Adipose tissue (tissue), 3 donors: Measurements from ENCODE around the gene ELF1. TPM values are rescaled to one million over a fixed set of nuclear protein-coding genes. Genes with fewer than 3 reads are reported as not detected.
"Not testable (repeated sequence)": the region's sequence is repeated elsewhere in the genome, so short reads cannot be mapped to it uniquely, and the experiment has no call there.

ENCODE experiments used
- H3K27ac ChIP-seq: one replicate; pipeline ENCODE4 v1.5.1; 2013; ENCODE audit warnings: low read depth, low read length
- WGBS, 3 donors: extraction: QIAGEN DNeasy Blood & Tissue Kit; methylation state at CpG; one replicate each; pipeline ENCODE4 v1.1.7; 2013; 5-methylcytosine and 5-hydroxymethylcytosine counted together
- polyA plus RNA-seq, 3 donors: library from polyadenylated mRNA; stranded (reverse); fragments of 200-250 nt; gene quantifications; one replicate each; pipeline ENCODE4 v1.2.3, GENCODE V29; 2013
- donor health status: healthy with polysubstance abuse.
- donor health status: Bipolar disorder and iron deficiency.
- donor health status: healthy.

ELF1 gene
- polyA plus RNA-seq, 3 donors, result 26.1 to 36.4 (median 26.8) TPM

DNA sequence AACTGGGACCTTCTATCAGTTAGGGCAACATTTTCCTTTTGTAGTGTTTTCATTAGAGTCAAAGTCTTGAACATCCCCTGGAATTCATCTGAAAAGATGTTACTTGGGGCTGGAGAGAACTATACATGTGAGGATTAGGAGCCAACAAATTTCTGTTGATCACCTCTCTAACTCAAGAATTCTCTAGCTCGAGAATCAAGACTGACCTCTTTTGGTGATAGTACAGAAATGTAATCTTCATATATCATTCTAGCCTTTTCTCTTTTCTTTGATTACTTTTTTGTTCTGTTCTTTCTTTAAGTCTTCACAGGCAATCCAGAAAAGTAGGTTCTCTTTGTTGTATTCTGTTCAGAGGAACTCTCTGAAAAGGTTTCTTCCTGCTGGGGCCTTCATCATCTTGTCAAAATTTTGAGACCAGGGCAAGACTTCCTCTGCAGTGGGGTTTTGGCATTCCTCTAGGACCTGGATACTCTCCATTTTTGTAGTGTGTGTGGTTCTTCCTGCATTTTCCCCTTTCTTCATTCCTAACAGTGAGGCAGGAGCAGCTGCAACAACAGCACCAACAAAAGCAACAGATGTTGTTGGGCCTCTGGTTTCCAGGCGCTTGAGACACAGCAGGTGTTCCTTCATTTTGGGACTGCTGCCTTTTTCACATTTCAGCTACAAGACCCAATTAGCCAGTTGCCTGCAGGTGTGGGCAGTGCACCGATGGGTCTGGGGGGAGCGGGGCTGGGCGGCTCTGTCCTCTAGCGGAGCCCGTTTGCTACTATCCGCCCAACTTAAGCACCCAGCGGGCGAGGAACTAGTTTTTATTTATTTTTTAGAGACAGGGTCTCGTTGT lies 26.2 kb downstream of the ELF1 start:
- H3K27ac ChIP-seq, result no peak overlapping the region
- WGBS, 3 donors, result 58 to 73% (median 70%) methylated on average over 11 of the region's 11 CpGs

GRCh38 chr13:40987606-40988280 lies 31.4 kb downstream of the ELF1 start:
- 76 to 92% (median 90%) methylated on average over 2 of the region's 2 CpGs for WGBS, 3 donors
- H3K27ac ChIP-seq, result no peak overlapping the region

- 20 to 37% (median 33%) methylated on average over 5 of the region's 5 CpGs for whole genome bisulfite sequencing, 3 donors
- no peak overlapping the region for H3K27ac ChIP-seq
Observed at GRCh38 chr13:40986101-40986856, 32.8 kb downstream of the ELF1 start.

- WGBS, 3 donors, result 40 to 51% (median 44%) methylated on average over 5 of the region's 5 CpGs
- H3K27ac ChIP-seq, result no peak overlapping the region
Observed at GRCh38 chr13:40985381-40986100, 33.6 kb downstream of the ELF1 start.

DNA sequence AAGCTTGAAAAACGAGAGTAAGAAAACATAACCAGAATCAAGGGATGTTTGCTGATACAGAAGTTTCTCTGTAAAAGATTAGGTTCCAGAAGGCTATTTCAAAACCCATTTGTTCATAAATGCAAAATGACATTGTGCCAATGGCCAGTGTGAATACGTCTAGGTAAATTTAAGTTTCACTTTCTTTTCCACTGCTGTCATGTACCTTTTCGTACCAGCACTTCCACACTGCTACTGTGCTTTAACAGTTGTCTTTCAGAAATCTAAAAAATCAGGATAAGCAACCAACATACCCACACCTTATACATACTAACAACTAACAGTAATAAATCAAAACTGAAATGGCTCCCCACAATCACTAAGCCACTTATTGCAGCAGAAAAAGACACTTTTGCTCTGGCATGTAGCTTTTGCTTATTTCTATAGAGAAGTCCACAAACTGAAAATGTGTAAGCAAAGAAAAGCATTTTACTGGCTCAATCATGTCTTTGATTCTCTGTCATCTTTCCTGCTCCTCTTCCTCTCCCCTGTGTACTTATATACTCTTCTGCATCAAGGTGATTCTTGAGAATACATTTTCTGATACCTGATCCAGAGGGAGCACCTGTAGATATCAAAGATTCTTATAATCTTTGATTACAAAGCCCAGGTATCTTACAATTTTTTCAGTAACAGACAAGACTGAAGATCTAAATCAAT lies 34.3 kb downstream of the ELF1 start:
- 9 to 14% (median 14%) methylated on average over 3 of the region's 3 CpGs for WGBS, 3 donors
- H3K27ac ChIP-seq, result no peak overlapping the region

DNA sequence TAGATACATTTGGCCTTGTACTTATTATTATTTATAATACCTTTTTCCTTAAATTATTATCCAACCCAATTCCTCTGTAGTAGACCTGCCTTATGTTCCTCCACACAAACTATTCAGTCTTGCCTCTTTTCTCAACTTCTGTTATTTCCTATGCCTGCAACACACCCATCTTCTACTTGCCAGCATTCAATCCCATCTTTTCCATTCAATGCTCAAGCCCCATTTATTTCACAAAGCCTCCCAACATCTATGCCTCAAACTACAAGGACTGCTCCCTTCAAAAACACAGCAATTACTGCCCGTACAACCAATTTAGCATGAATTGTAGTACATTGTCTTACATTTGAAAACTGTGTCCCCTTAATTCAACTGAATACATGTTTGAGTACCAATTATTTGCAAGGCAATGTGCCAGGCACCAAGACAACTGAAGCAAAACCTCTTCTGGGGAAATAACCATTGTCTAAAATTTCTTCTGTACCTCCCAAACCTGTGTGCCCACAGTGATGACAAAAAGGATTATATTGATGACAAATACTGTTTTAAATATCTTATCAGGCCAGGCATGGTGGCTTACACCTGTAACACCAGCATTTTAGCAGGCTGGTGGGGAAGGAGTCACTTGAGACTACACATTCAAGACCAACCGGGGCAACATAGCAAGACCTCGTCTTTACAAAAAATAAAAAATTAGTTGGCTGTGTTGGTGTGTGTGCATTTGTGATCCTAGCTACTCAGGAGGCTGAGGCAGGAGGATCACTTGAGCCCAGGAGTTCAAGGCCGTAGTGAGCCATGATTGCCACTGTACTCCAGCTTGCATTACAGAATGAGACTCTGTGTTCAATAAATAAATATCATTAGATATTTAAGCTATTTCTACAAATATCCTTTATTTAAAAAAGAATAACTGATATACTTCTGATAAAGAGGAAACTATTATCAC lies 35.1 kb downstream of the ELF1 start:
- 67 to 71% (median 69%) methylated on average over 4 of the region's 4 CpGs for WGBS, 3 donors
- H3K27ac ChIP-seq, result no peak overlapping the region

DNA sequence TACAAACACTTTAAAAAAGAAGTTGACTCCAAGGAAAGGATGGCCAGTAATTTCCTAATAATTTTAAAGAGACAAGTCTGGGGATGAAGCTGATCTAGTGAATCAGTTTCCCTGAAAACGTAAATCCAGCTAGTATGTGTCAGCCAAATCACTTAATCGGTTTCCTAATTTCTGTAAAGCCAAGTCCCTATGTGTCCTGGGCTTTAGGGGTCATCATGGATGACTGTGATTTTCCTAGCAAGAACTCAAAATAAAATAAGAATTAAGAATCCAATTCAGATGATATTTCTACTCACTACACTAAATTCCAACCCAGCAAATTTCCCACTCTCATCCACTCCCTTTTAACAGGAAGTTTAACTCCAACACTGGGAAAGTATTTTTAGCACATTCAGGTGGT lies 35.9 kb downstream of the ELF1 start:
- no peak overlapping the region for H3K27ac ChIP-seq
- 4 to 40% (median 19%) methylated on average over 2 of the region's 2 CpGs for WGBS, 3 donors

GRCh38 chr13:40982772-40983171 lies 36.3 kb downstream of the ELF1 start:
- 9 to 11% (median 10%) methylated on average over 3 of the region's 3 CpGs for WGBS, 3 donors
- no peak overlapping the region for H3K27ac ChIP-seq

GRCh38 chr13:40981949-40982348 lies 37.2 kb downstream of the ELF1 start:
- 32 to 43% (median 41%) methylated on average over 4 of the region's 4 CpGs for WGBS, 3 donors
- no peak overlapping the region for H3K27ac ChIP-seq

DNA sequence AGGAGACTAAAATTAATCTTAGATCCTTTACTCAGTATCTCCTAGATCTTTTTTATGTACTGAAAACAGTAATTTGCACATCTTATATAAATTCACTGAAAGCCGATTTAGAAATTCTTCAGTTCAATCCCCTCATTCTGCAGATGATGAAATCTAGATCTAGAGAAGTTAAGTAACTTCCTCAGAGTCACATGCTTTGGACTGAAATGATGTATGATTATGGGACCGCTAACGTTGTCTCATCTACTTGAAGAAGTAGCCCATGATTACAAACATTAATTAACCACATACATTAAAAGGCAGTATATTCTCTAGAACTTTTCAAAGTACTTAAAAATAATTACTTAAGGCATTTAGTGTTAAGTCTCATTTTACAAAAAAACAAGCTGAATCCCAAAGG lies 37.8 kb downstream of the ELF1 start:
- WGBS, 3 donors, result 25 to 54% (median 29%) methylated on average over 3 of the region's 3 CpGs
- no peak overlapping the region for H3K27ac ChIP-seq

DNA sequence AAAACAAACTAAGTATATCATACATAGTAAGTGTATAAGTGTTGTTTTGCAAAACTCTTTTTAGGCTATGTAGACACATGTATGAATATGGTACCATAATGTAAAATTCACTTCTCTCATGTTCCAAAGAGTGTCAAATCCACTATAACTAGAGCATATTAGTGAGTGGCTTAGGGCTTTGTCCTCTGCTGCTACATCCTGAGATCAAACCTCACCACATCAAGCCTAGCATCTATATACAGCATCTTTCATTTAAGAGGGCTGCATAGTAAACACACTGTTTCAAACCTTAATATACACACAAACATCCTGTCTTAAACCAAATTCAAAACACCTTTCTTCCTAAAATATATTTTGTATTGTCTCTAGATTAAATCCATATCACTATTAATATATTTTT lies 38.7 kb downstream of the ELF1 start:
- H3K27ac ChIP-seq, result no peak overlapping the region

DNA sequence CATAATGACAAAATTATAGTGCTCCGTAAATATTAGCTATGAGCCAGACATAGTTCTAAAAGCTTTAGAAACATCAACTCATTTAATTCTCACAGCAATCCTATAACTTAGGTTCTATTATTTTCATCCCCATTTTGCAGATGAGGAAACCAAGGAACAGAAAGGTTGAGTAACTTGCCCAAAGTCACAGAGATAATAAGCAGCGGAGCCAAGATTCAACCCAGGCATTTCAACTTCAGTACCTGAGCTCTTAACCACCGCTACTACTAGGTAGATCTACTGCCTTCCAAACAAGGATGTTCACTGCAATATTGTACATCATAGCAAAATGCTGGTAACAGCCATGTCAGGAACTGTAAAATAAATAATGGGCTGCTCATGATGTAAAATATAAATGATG lies 39.9 kb downstream of the ELF1 start:
- 60 to 81% (median 67%) methylated on average over 3 of the region's 3 CpGs for WGBS, 3 donors
- H3K27ac ChIP-seq, result no peak overlapping the region

DNA sequence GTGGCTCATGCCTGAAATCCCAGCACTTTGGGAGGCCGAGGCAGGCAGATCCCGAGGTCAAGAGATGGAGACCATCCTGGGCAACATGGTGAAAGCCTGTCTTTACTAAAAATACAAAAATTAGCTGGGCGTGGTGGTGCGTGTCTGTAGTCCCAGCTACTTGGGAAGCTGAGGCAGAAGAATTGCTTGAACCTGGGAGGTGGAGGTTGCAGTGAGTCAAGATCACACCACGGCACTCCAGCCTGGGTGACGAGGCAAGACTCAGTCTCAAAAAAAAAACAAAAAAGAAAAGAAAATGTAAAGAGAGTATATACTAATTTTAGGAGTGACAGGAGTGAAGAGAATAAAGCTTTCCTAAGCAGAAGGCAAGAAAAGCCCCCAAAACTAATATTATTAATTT lies 41.0 kb downstream of the ELF1 start:
- not testable (repeated sequence) for H3K27ac ChIP-seq
- 75 to 86% (median 75%) methylated on average over 6 of the region's 6 CpGs for WGBS, 3 donors

DNA sequence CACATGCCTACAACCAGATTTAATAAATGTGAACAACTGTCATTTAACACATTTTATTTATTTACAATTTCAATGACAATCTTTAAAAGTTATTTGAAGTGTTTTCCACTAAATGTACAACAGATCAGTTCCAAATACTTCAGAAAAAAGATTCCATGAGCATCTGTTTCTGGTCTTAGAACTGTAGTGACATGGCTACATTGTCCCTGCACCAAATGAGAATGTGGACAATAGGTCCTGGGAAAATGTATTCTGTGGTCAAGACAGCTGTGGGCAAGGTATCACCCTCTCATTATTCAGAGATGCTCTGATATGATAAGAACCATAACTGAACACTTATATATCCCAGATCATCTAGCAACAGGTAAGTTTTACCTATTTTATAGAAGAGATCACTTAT lies 43.7 kb downstream of the ELF1 start:
- H3K27ac ChIP-seq, result no peak overlapping the region

GRCh38 chr13:40974460-40975407 lies 44.4 kb downstream of the ELF1 start:
- WGBS, 3 donors, result 38 to 52% (median 42%) methylated on average over 4 of the region's 4 CpGs
- no peak overlapping the region for H3K27ac ChIP-seq

DNA sequence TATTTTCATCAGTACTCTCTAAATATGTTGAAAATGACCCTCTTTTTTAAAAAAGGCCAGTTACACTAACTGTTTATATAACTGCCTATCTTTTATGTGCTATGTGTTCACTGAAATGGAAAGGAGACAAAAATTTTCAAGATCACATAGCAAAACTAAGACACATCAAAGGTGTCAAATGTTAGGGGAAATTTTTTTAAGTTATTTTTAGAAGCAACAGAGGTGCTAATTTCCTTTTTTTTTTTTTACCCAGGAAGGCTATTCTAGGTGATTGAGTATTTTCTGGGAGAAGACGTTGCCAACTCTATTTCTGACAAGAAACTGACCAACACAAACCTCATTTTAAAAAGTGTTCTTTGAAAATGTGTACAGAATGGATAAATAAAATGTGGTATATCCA lies 45.7 kb downstream of the ELF1 start:
- H3K27ac ChIP-seq, result no peak overlapping the region
- 36 to 64% (median 39%) methylated on average over 1 of the region's 1 CpG for WGBS, 3 donors
